Hepatocyte (in vitro differentiated cells): ENCODE data around the gene TRAPPC3.
"Not testable (repeated sequence)": the region's sequence is repeated elsewhere in the genome, so short reads cannot be mapped to it uniquely, and the experiment has no call there.

Experiments used
- EZH2phosphoT487 ChIP-seq: fragments of 200-600 bp; sonication (generic); IDR thresholded peaks from one replicate; pipeline ENCODE4 v1.6.1; 2018; ENCODE audit warnings: antibody characterized with exemption, mild to moderate bottlenecking, low read depth, moderate library complexity; ENCODE audit not compliant: unreplicated experiment, severe bottlenecking
- TF ChIP-seq, protein P1 (sequence below): fragments of 200-600 bp; sonication (generic); IDR thresholded peaks from 2 replicates; pipeline ENCODE4 v1.5.1; 2016; ENCODE audit warnings: antibody characterized with exemption, mild to moderate bottlenecking; ENCODE audit not compliant: poor library complexity

- TF ChIP-seq, protein P1, sequence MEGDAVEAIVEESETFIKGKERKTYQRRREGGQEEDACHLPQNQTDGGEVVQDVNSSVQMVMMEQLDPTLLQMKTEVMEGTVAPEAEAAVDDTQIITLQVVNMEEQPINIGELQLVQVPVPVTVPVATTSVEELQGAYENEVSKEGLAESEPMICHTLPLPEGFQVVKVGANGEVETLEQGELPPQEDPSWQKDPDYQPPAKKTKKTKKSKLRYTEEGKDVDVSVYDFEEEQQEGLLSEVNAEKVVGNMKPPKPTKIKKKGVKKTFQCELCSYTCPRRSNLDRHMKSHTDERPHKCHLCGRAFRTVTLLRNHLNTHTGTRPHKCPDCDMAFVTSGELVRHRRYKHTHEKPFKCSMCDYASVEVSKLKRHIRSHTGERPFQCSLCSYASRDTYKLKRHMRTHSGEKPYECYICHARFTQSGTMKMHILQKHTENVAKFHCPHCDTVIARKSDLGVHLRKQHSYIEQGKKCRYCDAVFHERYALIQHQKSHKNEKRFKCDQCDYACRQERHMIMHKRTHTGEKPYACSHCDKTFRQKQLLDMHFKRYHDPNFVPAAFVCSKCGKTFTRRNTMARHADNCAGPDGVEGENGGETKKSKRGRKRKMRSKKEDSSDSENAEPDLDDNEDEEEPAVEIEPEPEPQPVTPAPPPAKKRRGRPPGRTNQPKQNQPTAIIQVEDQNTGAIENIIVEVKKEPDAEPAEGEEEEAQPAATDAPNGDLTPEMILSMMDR = not testable (repeated sequence)
- not testable (repeated sequence) for TF ChIP-seq EZH2phosphoT487
These were observed 47.5 kb upstream of the TRAPPC3 start for GRCh38 chr1:36196805-36197204.
